Measurements from ENCODE around the gene SKIC8.

The SKIC8 gene

DNA sequence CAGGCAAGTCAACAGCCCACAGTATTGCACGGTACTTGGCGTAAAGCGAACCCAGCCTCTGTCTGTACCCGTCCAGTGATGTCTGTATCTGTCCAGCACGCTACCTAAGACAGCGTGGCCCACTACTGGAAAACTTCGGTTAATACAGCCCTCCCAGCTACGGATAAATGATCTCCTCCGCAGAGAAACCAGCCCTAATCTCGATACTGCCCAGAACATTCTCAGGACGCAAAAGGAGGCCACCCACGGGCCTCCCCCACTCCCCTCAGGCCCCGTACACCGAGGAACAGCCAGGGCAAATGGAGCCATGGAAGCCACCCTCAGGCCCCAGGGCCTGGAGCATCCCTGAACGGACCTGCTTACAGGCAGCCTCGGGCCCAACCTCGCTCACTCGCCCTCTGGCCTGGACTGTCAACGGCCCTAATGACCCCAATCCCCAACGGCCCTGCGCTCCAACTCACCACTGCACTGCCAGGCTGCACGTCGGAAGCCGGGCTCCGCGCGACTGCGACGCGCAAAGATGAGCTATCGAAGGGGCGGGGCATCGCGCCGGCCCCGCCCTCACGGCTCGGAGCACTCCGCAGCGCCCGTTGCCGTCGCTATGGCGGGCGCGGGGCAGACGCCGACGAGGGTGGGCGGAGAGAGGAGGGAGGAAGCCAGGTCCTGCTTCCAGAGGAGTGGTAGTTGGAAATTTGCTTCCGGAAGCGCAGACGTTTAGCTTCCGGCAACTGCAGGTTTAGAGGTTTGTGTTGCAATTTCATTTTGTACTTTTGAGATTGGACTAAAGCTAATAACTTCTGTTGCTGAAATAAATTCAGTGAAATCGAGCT, at the start of gene SKIC8:
Gene SKIC8 (minus strand): TSS at position 509 of the 830 bp plus-strand sequence. CDS start 3,923 bp downstream, outside the sequence.
- peak; percentile 76 to 78 for DNase-seq (ENCODE audit: low read depth in 2 of 2)

DNA sequence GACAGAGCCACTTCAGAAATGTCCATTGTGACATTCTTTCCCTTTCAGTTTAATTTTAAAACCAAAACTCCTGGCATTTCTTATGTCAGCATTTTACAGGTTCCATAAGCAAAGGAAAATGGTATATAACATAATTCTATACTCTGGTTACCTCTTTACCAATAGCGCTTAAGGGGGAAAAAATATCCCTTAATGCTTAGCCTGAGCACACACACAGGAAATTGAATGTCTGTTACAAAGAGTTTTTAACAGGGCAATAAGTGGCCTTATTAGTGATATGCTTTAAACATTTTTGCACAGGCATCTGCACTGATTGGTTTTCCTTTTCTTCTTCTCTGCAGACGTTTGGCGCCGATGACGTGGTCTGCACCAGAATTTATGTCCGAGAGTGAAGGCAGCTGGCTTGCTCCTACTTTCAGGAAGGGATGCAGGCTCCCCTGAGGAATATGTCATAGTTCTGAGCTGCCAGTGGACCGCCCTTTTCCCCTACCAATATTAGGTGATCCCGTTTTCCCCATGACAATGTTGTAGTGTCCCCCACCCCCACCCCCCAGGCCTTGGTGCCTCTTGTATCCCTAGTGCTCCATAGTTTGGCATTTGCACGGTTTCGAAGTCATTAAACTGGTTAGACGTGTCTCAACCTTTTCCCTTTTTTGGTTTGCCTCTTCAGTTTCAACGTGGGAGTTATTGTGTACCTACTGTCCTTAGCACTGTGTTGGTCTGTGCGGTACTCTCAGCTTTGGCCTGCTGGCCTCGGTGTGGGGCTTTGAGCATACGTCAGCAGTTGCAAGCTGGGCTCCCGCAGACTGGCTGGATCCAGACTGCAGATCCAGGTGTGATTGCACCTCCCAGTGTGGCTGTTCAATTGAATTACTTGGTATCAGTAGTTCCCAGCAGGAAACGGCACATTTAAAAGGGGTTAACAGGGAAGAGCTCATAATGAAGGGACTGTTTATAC, 48.5 kb upstream of the SKIC8 start:
- no peak for DNase-seq (ENCODE audit: low read depth in 2 of 2)

DNA sequence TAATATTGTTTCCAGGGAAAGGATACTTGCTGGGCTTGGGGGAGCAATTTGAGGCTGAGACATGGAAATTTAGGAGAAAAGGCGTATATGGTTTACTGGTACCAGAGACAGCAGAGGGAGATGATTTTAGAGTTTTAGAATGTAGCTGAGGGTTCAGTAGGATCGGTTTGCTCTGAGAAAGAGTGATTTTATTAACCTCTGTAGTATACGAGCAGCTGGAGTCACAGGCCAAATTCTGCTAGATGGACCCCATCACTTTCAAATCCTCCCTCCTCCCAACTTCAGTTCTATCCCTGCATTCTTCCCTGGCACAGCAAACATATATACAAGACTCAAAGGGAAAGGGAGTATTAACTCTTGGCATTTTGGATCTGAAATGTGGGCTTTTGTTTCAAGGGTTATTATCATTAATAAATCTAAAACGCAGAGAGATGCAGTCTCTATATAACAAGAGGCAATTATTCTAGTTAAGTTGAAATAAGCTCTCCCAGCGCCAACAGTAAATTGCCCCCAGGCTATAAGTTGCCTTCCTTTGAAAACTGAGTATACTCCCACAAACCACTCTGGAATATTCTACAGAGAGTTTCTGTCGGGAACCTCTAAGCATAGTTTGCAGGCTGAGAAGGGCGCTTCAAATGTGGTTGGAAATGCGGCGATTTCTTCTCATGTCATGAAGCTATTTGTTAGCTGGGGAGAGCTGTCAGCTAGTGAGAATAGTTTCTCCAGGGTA, 46.2 kb upstream of the SKIC8 start:
- no peak for DNase-seq (ENCODE audit: low read depth in 2 of 2)

DNA sequence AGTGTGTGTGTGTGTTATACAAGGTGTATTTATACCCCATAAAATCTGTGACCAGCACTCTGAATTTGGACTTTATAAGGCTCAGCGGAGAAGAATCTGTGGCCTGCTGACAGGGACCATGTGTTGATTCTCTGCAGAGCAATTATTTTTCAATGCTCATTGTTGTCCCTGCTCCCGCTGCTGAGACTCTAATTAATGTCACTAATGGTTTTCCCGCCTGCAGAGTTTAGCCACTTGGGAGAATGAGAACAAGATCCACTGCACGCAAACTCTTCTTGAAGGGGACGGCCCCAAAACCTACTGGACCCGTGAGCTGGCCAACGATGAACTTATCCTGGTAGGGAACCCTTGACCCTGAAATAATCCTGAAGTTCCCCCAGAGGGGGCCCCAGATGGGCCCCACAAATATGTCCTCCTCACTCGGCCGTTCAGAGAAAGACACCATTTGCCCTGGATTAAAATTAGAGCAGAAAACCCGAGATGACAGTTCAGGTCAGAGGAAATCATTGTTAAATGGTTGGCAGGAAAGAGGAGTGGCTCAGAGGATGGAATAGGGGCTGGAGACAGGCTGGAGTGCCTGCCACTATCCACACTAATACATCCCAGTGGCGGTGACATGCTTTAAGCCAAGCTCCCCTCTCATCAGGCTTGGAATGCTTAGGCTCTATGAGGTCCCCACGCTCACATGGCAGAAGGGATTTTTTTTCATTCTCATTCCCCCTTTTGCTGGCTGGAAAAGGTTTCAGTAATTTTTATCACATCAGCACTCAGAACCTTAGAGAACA, 44.1 kb upstream of the SKIC8 start:
- DNase-seq (ENCODE audit: low read depth in 2 of 2) = no peak

DNA sequence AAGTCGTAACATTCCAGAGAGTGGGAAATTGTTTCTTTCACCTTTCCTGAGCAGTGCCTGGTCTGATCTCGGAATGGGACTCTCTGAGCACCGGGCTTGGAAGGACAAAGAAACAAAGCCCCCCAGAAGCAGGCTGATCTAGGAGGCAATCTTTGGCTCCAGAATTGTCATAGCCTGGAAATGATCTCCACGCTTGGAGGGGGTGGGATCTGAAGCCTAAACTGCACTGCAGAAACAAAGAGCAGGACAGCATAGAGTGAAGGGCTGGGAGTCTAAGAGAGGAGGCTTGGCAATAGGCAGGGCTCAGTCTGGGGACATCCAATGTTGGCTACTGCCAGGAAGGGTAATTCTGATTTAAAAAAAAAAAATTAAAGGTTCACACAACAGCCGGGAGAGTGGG, 42.6 kb upstream of the SKIC8 start:
- DNase-seq (ENCODE audit: low read depth in 2 of 2) = no peak

DNA sequence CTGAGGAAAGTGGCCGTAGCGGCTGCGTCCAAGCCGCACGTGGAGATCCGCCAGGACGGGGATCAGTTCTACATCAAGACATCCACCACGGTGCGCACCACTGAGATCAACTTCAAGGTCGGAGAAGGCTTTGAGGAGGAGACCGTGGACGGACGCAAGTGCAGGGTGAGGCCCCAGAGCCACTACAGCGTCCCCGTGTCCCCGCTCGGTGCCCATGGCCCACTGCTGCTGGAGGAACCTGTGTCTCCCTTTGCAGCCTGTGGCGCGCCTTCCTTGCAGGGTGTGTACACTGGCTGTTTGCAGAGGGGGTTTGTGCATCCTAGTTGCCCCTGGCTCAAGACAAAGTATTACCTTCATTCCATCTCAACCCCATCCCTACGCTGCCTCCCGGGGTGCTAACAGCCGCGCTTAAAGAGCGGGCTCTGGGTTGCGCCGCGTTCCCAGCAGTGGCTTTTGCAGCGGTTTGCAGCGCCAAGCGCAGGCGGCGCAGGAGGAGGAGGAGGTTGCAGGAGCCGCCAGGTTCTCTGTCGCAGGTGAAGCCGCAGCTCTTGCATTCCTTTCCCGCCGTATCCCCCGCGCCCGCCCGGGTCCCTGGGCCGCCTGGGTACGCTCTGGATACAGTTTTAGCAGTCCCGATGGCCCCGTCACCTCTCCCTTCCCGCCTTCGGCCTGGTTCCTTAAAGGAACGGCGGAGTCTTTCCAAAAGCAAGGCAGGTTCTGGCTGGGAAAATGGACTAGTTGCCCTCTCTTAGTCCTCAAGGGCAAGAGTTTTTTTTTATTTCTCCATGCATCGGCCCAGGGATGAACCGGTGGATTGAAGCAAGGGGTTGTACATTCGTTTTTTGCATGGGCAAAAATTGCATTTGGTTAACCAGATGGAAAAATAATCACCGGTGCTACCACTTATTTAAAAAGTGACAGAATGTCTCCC, 41.9 kb upstream of the SKIC8 start:
- DNase-seq (ENCODE audit: low read depth in 2 of 2) = no peak

DNA sequence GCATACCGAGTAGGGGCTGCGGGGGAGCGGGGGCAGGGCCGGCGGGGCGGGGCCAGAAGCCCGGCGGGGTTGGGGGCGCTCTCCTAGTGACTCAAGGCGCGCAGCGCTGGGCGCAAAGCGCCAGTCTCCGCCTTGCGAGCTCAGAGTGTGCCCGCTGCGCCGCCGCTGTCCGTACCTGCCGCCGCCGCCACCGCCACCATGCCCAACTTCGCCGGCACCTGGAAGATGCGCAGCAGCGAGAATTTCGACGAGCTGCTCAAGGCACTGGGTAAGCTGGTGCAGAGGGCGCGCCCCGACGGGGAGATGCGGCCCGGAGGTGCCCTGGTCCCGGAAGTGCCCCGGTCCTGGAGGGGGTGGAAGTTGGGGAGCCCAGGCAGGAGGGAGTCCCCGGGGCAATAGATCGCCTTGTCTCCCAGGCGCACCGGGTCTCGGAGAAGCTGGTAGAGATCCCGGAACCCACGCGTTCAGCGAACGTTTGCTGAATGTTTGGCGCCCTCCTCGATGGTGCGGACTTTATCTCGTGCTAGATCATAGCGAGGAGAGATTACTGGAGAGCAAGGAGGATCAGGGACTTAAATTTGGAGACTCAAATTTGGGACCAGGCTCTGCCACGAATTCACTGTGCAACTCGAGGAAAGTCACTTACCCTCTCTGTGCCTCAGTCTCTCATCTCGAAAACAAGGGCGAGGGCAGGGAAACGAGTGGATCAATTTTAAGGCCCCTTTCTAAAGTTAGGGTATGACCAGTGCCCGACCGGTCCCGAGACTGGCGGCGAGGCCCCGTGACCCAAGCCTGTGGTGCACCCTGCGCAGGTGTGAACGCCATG, 41.0 kb upstream of the SKIC8 start, which contains the start of gene CRABP1:
Gene CRABP1 (plus strand): TSS at position 123 of the 826 bp plus-strand sequence. CDS start 76 bp downstream, at position 199.
- DNase-seq (ENCODE audit: low read depth in 2 of 2) = no peak

DNA sequence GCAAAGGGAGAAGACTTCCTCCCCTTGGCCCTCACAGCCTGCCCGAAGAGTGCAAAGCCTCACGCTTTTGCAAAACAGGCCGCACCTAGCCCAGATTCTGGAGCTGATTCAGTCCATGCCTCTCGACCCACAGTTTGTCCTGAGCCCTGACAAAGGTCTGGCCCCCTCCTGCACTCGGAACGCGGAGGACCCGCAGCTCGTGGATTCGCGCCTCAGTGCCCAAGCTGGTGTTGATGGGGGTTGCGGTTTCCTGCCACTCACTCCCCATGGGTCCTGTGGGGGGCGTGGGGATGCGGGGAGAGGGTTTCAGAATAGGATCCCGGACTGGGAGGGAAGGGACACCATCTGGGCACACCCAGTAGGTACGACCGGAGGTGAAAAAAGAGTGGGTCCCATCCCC, 40.1 kb upstream of the SKIC8 start:
- DNase-seq (ENCODE audit: low read depth in 2 of 2) = no peak

DNA sequence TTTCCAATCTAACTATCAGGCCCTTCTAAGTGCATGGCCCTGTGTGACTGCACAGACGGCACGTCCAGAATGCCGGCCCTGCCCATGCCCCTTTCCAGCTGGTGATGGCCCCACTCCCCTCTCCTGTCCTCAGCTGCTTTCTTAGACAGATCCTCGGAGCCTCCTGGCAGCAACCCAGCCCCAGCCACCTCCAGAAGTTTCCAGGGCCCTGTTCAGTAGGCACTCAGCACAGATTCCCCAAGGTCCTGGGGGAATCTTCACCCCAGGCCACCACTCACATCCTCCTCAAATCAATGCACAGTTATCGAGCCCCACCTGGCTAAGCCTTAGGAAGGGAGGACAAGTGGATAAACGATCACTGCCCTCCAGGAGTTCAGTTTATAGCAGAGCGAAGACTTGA, 39.4 kb upstream of the SKIC8 start:
- DNase-seq (ENCODE audit: low read depth in 2 of 2) = no peak

DNA sequence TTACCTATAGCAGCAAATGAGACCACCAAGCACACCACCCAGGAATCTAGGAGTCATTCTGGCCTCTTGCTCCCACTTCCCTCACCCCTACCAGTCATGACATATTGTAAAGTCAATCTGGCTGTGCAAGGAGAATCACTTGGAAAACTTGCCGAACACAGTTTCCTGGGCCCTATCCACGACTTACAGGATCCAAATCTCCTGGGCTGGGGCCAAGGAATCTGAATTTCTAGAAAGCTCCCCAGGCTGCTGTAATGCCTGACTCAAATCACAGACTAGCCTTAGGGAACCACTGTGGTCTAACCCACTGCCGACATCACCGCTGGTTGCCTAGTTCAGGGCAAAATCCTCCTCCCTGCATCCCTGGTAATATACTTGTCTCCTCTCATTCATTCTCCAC, 36.6 kb upstream of the SKIC8 start:
- no peak for DNase-seq (ENCODE audit: low read depth in 2 of 2)

DNA sequence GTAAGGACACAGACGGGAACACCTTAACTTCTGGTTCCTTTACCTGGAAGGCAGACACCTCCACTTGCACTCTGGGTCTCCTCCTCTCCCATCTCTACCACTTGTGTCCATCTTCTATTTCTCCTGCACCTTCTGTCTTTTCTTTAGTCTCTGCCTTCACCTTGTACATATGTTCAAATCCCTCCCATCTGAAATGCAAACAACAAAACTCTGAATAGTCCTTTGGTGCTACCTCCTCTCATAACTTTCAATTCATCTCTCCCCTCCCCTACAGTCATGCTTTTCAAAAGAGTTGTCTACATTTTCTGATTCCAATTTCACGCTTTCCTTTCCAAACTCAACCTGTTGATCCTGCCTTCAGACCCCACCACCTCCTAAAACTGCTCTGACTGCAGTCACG, 35.4 kb upstream of the SKIC8 start:
- no peak for DNase-seq (ENCODE audit: low read depth in 2 of 2)

DNA sequence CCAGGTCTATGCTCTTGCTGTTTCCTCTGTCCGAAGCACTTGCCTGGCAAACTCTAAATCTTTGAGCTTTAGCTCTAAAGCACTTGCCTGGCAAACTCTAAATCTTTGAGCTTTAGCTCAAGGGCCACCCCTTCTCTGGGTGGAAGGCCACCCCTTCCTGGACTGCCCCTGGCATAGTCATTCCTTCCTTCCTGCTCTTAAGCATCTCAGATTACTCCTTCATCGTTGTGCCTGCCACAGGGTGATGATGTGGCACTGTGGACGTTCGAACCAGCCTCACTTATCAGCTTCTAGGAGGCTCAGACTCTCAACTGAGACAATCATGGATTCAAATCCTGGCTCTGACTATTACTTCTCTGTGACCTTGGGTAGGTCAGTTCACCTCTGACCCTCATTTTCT, 30.2 kb upstream of the SKIC8 start:
- DNase-seq (ENCODE audit: low read depth in 2 of 2) = no peak

DNA sequence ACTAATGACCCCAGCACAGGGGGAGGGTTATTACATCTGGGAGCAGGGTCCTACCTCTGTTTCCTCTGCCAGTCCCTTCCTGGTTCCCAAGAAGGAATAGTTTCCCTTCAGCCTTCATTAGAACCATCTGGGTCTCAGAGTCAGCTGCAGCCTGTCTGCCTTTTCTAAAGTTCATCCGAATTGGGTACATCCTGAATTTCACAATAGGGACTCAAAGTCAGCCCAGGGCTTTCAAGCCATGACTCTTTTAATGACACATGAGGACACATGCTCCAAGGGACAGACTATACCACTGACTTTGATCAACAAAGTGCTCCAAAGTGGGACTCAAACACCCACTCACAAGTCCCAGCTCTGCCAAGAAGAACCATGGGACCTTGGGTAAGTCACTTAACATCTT, 28.1 kb upstream of the SKIC8 start:
- DNase-seq (ENCODE audit: low read depth in 2 of 2) = no peak

DNA sequence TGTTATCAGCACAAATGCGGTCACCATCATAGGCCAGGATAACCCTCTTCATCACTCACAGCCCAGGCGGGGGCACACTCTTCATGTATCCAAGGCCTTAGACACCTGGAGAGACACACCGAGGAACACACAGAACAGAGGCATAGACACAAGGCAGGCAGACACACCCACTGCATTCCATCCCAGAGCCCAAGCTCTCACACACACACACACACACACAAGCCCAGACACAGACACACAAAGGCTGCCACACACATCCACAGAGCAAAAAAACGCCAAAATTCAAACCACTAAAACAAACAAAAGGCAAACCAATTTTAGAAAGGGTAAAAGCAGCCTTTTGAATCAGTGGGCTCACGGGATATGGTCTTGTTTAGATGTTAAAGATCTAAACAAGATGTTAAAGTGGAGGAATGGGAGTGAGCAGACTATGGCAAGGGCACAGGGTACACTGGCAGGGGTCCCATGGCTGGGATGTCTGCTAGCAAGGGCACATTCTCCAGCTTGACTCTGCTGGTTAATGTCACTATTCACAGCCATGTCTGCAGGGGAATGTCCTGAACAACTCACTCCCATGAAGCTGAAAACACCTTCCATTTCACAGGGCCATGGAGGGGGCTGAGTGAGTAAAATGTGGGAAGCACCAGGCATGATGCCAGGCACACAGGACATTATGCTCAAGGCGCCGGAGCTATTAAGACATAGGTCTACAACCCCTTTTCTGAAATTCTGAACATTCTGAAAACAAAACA, 25.9 kb upstream of the SKIC8 start:
- no peak for DNase-seq (ENCODE audit: low read depth in 2 of 2)

DNA sequence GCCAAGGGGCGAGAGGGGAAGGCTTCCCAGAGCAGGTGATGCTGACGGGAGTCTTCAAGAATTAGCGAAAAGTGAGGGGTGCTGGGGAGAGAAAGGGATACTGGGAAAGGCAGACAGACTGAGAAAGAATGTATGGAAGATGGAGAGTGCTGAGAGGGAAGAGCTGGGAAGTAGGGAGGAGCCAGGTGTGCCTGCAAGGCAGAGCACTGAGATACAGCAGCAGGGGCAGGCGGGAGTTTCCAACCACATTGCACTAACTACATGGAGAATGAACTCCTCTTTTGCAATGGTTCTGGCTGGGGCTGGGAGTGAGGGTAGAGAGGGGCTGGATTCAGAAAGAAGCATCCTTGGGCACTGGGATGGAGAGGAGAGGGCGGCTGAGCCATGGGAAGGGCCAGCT, 24.7 kb upstream of the SKIC8 start:
- no peak for DNase-seq (ENCODE audit: low read depth in 2 of 2)

DNA sequence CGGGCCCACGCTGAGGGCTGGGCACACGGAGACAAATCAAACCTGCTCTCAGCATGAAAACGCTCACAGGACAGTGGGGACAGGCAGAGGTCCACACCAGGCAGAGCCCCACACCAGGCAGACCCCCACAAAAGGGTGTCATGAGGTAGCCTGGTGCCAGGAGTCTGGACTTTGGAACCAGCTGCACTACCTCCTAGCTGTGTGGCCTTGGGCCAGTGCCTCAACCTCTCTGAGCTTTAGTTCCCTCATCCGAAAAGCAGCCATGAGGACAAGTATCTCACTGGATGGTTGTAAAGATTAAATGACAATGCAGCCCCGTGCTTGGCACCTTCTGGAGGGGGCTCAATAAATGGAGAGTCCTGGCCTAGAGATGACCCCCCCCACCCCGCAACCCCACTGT, 24.3 kb upstream of the SKIC8 start:
- no peak for DNase-seq (ENCODE audit: low read depth in 2 of 2)

DNA sequence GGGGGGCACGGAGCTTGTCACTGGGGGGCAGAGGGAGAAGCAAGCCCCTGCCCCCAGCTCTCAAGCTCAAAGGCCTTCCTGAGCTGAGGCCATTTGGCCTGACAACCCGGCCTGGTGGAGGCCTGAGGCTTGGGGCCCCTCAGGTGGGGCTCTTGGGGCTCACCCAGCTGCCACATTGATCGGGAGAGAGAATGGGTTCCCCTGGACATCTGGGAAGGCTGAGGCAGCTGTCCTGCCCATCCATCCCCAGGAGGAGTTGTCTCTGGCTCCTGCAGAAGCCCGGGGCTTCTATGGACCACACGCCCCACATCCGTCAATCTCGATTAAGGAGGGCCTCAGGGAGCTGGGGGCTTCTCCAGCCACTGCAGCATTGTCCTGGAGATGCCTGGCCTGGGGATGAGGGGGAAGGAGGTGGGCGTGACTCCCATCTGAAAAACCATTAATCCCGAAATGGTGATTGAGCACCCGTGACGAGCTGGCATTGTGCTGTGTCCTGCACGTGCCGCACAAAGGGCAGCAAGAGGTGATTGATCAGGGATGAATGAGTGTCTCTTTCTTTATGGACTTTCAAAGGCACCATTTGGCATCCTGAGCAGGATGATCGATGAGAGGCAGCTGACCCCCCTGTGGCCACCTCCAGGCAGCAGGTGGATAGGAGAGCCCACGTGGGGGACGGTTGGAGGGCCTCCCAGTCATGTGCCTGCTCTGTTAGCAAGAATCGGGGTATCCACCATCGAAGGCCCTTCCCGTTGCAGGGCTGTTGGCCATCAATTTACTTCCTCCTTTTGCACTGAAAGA, 23.5 kb upstream of the SKIC8 start:
- no peak for DNase-seq (ENCODE audit: low read depth in 2 of 2)

DNA sequence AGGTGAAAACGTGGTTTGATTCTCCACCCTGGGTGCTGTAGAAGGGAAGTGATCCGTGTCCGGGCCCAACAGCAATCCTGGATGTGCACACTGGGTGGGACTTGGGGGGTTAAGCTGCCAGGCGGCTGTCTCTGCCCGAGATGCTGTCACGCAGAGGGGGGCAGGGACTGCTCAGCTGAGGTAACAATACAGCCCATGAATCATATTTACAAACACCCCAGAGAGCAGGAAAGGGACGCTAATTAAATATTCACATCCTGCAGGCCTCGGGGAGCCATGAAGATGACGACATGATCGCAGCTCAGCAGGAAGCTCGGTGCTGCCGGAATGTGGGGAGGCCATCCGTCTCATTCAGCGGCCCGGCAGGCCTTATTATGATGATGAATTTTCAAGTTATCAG, 22.8 kb upstream of the SKIC8 start:
- DNase-seq (ENCODE audit: low read depth in 2 of 2) = no peak
